H1 (cell line): Measurements from ENCODE around the gene CLEC1A.

Experiments used
- EP300 ChIP-seq, 2 experiments: IDR thresholded peaks; 1 replicate in 1 of 2; 2 replicates in 1 of 2; pipeline ENCODE4 v1.6.1; 2011 to 2012; ENCODE audit warnings: low read depth in 2 of 2, low read length in 2 of 2, mild to moderate bottlenecking in 2 of 2, borderline replicate concordance in 1 of 2, inconsistent platforms in 1 of 2, moderate library complexity in 1 of 2
- EZH2 ChIP-seq: fragments of 200-600 bp; sonication (generic); IDR thresholded peaks from 2 replicates; pipeline ENCODE4 v1.7.1; 2012; ENCODE audit warnings: low read depth, mild to moderate bottlenecking, moderate library complexity, low read length, inconsistent platforms; ENCODE audit not compliant: severe bottlenecking
- FOSL1 ChIP-seq: IDR thresholded peaks from 2 replicates; pipeline ENCODE4 v1.6.1; 2011; ENCODE audit warnings: mild to moderate bottlenecking, low read depth, low read length, moderate library complexity; ENCODE audit not compliant: insufficient read depth
- GABPA ChIP-seq: IDR thresholded peaks from 2 replicates; pipeline ENCODE4 v1.6.1; 2011; ENCODE audit warnings: mild to moderate bottlenecking, low read length, moderate library complexity, borderline replicate concordance; ENCODE audit not compliant: insufficient read depth
- MAX ChIP-seq: IDR thresholded peaks from 2 replicates; pipeline ENCODE4 v1.6.1; 2012; ENCODE audit warnings: inconsistent platforms
- POLR2A ChIP-seq, 2 experiments: IDR thresholded peaks; 1 replicate in 1 of 2; 2 replicates in 1 of 2; pipeline ENCODE4 v1.6.1; 2011; ENCODE audit warnings: low read depth in 2 of 2, low read length in 2 of 2, mild to moderate bottlenecking in 2 of 2; ENCODE audit errors: control extremely low read depth in 1 of 2
- POU5F1 ChIP-seq: IDR thresholded peaks from 2 replicates; pipeline ENCODE4 v1.6.1; 2011; ENCODE audit warnings: low read depth, mild to moderate bottlenecking, low read length, moderate library complexity
- SRF ChIP-seq: IDR thresholded peaks from 2 replicates; pipeline ENCODE4 v1.6.1; 2011; ENCODE audit warnings: mild to moderate bottlenecking, low read depth, low read length, moderate library complexity
- TF ChIP-seq, protein P1 (sequence below), 3 experiments: IDR thresholded peaks; 1 replicate in 2 of 3; 2 replicates in 1 of 3; pipeline versions ENCODE4 v1.5.1 to v1.6.1; 2011; ENCODE audit warnings: low read length in 3 of 3, mild to moderate bottlenecking in 3 of 3, inconsistent platforms in 2 of 3, low read depth in 1 of 3, moderate library complexity in 1 of 3; ENCODE audit not compliant: insufficient read depth in 1 of 3; ENCODE audit errors: control extremely low read depth in 1 of 3

GRCh38 chr12:10025236-10025635 is 73.5 kb downstream of the CLEC1A start:
- TF ChIP-seq POLR2A (IDR thresholded peaks at IDR 0.05; ENCODE audit: control extremely low read depth in 1 of 2, low read depth in 2 of 2, low read length in 2 of 2) (no peak), POU5F1 (no peak), EZH2 (no peak), SRF (no peak), MAX (no peak), EP300 (IDR thresholded peaks at IDR 0.05; ENCODE audit: borderline replicate concordance in 1 of 2, low read depth in 2 of 2, low read length in 2 of 2) (no peak), GABPA (no peak), FOSL1 (no peak)
- TF ChIP-seq, protein P1, sequence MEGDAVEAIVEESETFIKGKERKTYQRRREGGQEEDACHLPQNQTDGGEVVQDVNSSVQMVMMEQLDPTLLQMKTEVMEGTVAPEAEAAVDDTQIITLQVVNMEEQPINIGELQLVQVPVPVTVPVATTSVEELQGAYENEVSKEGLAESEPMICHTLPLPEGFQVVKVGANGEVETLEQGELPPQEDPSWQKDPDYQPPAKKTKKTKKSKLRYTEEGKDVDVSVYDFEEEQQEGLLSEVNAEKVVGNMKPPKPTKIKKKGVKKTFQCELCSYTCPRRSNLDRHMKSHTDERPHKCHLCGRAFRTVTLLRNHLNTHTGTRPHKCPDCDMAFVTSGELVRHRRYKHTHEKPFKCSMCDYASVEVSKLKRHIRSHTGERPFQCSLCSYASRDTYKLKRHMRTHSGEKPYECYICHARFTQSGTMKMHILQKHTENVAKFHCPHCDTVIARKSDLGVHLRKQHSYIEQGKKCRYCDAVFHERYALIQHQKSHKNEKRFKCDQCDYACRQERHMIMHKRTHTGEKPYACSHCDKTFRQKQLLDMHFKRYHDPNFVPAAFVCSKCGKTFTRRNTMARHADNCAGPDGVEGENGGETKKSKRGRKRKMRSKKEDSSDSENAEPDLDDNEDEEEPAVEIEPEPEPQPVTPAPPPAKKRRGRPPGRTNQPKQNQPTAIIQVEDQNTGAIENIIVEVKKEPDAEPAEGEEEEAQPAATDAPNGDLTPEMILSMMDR (IDR thresholded peaks at IDR 0.05; ENCODE audit: control extremely low read depth in 1 of 3, insufficient read depth in 1 of 3, low read depth in 1 of 3, low read length in 3 of 3) = no peak
